ENCODE data around the gene MRPL27.

MRPL27 gene

DNA sequence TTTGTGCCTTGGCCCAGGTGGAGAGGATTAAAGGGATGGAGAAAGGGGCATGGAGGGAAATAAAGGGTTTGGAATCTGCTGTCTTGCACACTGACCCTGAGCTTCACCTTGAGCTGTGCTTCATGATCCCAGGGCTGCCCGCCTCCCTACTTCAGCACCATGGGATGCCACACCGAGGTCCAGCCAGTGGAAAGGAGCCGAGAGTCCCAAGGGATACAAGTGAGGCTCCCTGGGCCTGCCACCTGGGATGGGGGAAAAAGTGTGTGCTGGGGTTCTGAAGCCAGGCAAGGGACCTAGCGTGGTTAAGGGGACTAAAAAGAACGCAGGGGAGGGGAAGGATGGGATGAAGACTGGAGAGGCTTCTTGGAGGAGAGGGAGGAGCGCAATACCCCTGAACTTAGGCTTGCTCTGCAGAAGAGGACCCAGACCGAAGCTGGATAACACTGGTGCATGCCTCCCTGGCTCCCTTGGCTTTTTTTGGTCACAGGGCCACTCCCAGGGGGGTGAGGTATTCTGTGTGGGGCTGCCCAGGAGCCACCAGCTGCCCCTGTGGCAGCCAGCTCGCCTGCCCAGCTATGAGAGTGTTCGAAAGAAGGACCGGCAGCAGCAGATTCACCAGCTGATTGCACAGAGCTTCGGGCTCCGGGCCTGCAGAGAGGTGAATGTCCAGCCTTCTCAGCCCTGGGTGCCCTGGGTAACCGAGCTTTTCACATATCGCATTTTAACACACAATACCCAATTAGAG, 7.2 kb downstream of the MRPL27 start:
- in situ Hi-C loops (cut with MboI; ENCODE audit: low pct_unique_long_range_greater_than_20kb, low sequenced_read_pairs, unreplicated experiment): no loop called here
- TF ChIP-seq, protein P1, sequence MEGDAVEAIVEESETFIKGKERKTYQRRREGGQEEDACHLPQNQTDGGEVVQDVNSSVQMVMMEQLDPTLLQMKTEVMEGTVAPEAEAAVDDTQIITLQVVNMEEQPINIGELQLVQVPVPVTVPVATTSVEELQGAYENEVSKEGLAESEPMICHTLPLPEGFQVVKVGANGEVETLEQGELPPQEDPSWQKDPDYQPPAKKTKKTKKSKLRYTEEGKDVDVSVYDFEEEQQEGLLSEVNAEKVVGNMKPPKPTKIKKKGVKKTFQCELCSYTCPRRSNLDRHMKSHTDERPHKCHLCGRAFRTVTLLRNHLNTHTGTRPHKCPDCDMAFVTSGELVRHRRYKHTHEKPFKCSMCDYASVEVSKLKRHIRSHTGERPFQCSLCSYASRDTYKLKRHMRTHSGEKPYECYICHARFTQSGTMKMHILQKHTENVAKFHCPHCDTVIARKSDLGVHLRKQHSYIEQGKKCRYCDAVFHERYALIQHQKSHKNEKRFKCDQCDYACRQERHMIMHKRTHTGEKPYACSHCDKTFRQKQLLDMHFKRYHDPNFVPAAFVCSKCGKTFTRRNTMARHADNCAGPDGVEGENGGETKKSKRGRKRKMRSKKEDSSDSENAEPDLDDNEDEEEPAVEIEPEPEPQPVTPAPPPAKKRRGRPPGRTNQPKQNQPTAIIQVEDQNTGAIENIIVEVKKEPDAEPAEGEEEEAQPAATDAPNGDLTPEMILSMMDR (IDR thresholded peaks at IDR 0.05; ENCODE audit: extremely low read depth, insufficient read depth, missing control alignments): no peak
- no peak for DNase-seq (ENCODE audit: low spot score)

GRCh38 chr17:50365165-50365564, 7.8 kb downstream of the MRPL27 start:
- TF ChIP-seq, protein P1 (IDR thresholded peaks at IDR 0.05; ENCODE audit: extremely low read depth, insufficient read depth, missing control alignments): no peak
- DNase-seq (ENCODE audit: low spot score): no peak
- in situ Hi-C loops (cut with MboI; ENCODE audit: low pct_unique_long_range_greater_than_20kb, low sequenced_read_pairs, unreplicated experiment): no loop called here

DNA sequence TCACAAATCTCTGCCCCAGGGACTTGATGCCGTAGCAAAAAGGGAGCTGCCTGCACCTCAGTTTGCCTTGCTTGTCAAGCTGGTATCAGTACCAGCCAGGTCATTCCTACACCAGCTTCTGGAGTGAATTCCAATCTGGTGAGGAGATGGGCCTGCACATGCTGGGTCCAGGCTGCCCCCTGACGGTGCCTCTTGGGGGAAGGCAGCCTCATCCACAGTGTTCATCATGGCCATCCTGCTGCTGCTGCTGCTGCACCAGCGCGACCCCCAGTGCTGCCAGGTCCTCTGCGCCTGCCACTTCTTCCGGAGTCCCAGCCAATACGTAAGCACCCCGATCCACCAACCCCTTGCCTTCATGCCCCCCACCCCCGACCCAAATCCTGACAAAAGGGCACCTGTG, 8.3 kb downstream of the MRPL27 start:
- TF ChIP-seq, protein P1 (IDR thresholded peaks at IDR 0.05; ENCODE audit: extremely low read depth, insufficient read depth, missing control alignments): no peak
- in situ Hi-C loops (cut with MboI; ENCODE audit: low pct_unique_long_range_greater_than_20kb, low sequenced_read_pairs, unreplicated experiment): no loop called here
- DNase-seq (ENCODE audit: low spot score): no peak

- in situ Hi-C loops (cut with MboI; ENCODE audit: low pct_unique_long_range_greater_than_20kb, low sequenced_read_pairs, unreplicated experiment): no loop called here
- no peak for DNase-seq (ENCODE audit: low spot score)
- TF ChIP-seq, protein P1 (IDR thresholded peaks at IDR 0.05; ENCODE audit: extremely low read depth, insufficient read depth, missing control alignments): no peak
Observed at GRCh38 chr17:50364061-50364458, 8.9 kb downstream of the MRPL27 start.

DNA sequence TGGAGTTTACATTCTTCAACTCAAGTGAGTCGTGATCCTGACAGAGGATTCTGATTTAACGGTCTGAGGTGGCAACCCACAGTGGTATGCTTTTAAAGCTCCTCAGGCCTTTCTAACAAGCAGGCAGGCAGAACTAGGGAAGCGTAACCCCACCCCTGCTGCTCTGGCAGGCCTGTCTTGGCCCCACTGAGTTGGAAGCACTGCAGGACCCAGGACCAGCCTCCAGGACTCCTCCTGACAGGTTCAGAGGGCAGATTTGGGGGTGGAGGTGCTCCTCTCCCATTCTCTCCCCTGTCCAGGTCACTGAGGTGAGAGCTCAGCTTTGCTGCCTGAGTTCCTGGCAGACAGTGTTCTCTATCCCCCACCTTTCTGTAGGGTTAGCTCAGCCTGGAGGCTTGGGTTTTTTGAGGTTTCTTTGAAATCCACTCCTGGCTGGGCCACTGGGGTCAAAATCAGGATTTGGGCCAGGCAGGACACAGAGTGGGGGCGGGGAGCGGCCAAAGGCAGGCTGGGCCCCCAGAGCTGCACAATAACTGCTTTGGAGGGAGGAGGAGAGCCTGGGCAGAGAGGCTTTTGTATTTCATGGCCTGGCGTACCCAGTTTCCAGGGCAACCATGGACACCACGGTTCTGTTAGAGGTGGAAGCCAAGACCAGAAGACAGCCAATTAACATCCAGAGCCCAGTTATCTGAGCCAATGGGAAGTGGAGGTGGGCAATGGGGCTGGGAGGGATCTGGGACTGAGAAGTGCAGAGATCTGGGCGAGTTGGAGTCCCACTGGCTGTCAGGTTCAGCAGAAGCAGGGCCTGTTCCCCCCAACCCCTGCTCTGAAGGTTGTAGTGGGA, 9.5 kb downstream of the MRPL27 start:
- no peak for DNase-seq (ENCODE audit: low spot score)
- in situ Hi-C loops (cut with MboI; ENCODE audit: low pct_unique_long_range_greater_than_20kb, low sequenced_read_pairs, unreplicated experiment): no loop called here
- TF ChIP-seq, protein P1 (IDR thresholded peaks at IDR 0.05; ENCODE audit: extremely low read depth, insufficient read depth, missing control alignments): no peak

DNA sequence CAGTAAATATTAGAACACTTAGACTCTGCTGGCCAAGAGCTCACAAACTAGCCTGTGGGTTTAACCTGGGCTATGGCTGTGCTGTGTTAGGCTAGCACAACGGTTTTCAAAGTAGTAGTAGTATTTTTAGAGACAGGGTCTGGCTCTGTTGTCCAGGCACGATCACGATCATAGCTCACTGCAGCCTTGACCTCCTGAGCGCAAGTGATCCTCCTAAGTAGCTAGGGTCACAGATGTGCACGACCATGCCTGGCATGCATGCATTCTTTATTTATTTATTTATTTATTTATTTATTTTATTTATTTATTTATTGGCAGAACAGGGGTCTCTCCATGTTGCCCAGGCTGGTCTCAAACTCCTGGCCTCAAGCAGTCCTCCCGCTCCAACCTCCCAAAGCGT, 10.3 kb downstream of the MRPL27 start:
- in situ Hi-C loops (cut with MboI; ENCODE audit: low pct_unique_long_range_greater_than_20kb, low sequenced_read_pairs, unreplicated experiment): no loop called here
- TF ChIP-seq, protein P1 (IDR thresholded peaks at IDR 0.05; ENCODE audit: extremely low read depth, insufficient read depth, missing control alignments): no peak
- no peak for DNase-seq (ENCODE audit: low spot score)

Data from GM13977 (cell line).